Measurements from ENCODE around the gene NELL1.

Gene NELL1

GRCh38 chr11:21426931-21427330, 757.5 kb downstream of the NELL1 start:
- DNase-seq (ENCODE audit: low read depth), result no peak

- DNase-seq (ENCODE audit: low read depth), result no peak
These were observed 758.3 kb downstream of the NELL1 start for GRCh38 chr11:21427726-21428125.

- DNase-seq (ENCODE audit: low read depth), result no peak
These were observed 759.4 kb downstream of the NELL1 start for GRCh38 chr11:21428796-21429195.

DNA sequence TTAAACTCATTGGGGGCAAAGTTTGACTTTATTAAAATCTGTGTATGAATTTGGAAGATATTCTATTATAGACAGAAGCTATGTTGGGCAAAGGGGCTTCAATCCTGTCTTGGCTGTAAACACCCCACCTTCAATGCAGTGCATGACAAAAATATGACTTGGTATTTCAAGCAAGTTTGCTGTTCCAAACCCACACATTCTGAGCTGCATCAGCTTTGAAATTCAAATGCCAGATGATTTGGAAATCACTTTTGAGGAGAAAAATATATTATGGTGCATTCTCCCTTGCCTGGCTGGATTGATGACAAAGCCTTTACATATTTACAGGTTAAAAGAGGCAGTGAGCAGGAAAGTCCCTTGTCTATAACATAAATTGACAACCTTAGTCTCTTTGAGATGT, 760.0 kb downstream of the NELL1 start:
- no peak for DNase-seq (ENCODE audit: low read depth)

DNA sequence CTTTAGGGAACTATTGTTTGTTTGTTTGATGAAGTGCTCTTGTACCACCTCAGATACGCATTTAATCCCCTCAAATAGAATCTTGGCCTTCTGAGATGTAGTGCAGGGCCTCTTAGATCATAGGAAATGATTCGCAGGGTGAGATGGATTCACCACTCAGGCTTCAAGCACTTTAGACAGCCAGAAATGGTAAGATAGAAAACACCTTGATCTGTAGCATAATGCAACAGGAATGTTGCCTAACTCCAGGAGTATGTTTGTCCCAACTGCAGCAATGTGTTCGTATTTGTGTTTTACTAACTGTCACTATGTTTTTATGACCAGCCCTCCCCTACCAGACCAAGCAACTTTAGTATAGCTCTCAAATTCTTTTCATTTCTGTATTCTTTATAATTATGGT, 761.2 kb downstream of the NELL1 start:
- no peak for DNase-seq (ENCODE audit: low read depth)

DNA sequence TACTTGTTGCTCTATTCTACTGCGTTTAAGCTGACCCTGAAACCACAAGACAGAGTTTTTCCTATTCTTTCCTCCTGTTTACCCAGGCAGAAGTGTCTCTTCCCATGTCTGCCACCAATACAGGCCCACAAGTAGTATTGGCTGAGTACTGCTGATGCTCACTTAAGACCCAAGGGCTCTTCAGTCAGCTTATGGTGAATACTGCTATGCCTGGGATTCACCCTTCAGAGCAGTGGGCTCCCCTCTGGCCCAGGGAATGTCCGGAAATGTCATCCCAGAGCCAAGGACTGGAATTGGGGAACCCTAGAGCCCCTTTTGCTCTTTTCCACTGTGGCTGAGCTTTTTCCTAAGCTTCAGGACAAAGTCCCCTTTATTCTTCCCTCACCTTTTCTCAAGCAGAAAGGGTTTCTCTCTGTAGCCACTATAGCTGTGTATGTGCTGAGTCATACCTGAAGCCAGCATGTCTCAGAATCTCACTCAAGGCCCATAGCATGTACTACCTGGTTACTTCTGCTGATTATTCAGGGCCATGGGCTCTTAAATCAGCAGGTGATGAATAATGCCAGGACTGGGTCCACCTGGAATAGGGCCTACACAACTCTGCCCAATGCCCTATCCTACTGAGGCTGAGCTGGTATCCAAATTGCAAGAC, 777.7 kb downstream of the NELL1 start:
- no peak for DNase-seq (ENCODE audit: low read depth)

- DNase-seq (ENCODE audit: low read depth), result no peak
These were observed 778.5 kb downstream of the NELL1 start for GRCh38 chr11:21447871-21448270.

DNA sequence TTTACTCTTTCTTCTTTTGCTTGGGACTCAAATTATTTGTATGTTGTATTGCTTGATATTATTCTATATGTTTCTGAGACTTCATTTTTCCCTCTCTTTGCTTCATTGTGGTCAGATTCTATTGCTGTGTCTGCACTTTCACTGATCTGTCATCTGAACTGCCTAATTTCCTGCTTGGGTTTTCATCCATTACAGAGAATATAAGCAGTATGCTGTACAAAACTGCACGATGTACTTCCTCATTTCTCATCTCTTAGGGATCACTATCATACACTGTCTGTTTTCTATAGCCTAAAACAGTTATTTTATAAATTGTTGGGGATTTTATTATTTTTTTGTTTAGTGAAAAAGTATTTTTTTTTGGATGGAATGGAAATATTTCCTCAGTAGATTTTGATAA, 786.8 kb downstream of the NELL1 start:
- DNase-seq (ENCODE audit: low read depth), result no peak

DNA sequence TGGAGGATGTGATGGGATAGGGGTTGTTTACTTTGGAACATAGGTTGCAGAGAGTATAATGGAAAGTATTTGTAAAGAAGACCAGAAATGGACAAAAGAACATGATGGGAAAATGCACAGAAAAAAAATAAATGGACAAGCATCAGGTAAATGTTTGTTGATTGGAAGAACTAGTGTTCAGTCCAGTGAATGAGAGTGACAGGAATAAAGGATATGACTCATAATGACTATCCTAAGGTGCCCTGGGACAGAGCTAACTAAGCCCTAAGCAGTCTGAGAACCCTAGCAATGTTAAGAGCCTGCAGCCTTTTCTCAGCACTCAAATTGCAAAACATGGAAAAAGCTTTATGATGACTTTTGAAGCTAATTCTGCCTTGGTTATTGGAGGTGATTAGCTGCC, 790.7 kb downstream of the NELL1 start:
- no peak for DNase-seq (ENCODE audit: low read depth)

DNA sequence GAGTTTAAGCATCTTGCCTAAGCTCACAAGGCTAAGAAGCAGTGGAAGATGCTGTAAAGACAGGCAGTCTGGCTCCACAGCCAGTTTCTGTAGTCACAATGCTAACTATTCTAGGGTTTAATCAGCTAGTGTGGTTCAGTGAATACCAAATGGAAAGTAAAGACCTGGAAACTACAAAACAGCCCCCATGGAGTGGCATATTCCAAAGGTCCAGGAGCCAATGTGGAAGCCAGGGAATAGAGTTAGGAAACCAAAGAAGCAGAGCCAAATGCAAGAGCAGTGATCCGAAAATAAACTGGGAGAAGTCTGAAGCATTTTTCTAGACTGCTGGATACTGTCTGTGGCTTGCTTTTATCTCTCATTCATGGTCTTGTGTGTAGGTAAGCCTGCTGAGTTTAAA, 792.3 kb downstream of the NELL1 start:
- no peak for DNase-seq (ENCODE audit: low read depth)

DNA sequence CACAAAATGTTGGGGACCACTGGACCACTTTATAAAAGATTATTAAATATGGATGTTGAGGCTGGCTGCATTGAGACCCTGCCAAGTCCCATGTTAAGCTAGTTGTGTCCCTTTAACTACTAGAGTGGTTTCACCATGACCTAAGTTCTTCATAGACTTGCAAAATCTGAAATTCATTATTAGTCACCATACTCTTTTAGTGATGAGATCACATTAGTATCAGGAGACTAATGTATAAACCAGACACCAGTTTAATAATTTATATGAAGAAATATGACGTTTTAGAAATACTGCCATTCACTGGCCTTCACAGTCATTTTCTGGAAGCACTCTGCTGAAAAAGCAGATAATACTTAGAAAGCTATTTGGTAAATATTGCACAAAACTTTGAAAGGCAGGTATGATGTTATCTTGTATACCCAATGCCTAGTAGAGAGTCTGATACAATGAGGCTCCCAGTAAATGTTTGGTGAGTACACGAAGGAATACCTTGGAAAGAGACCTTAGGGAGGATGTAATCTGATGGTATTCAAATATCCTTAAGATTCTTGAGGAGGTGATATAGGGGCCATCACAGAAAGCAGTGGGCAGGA, 795.3 kb downstream of the NELL1 start:
- DNase-seq (ENCODE audit: low read depth), result no peak

DNA sequence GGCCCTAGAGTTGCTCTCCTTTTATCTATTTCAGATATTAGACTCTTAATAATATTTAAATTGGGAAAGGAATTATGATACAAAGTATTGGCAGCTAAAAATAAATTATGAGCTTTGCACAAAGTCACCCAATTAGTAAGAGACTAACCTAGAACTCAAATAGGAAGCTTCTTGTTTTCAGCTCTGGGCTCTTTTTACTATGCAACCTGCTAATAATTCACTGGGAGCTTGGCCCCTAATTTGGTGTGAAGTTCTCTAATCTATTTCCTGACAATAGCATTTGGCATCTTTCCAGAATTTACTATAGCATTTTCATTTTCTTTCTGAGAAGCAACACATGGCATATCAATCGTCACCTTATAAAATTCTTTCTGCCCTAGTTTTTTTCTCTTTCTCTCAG, 795.8 kb downstream of the NELL1 start:
- DNase-seq (ENCODE audit: low read depth), result no peak

DNA sequence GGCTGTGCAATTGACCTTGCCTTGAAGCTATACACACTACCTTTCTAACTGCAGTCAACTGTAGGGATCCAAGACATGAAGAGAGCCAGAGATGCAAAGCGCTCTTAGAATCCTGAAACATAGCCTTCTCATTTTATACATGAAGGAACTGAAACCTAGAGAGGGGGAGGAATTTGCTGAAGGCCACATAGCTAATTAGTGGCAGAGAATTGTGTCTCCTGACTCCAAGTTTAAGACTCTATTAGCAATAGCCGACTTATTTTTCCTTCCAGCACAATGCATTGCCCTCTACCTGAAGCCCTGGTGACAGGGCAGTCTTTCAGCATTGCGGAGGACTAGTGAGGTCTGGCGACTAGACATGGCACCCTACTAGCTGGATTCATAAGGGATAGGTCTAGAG, 796.5 kb downstream of the NELL1 start:
- no peak for DNase-seq (ENCODE audit: low read depth)

DNA sequence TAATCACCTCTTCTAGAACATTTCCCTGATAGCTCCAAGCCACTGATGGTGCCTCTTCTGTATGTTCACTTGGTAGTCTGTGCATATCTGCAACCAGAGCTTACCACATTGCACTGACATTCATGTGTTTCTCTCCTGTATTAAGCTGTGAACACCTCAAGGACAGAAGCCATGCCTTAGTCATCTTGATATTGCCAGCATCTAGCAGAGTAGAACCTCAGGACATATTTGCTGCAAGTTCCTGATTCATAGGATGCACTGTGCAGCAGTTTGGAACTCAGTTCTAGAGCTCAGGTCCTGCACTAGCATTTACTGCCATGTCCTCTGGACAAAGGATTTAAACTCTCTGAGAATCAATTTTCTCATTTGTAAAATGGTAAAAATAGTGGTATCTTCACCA, 801.1 kb downstream of the NELL1 start:
- no peak for DNase-seq (ENCODE audit: low read depth)

DNA sequence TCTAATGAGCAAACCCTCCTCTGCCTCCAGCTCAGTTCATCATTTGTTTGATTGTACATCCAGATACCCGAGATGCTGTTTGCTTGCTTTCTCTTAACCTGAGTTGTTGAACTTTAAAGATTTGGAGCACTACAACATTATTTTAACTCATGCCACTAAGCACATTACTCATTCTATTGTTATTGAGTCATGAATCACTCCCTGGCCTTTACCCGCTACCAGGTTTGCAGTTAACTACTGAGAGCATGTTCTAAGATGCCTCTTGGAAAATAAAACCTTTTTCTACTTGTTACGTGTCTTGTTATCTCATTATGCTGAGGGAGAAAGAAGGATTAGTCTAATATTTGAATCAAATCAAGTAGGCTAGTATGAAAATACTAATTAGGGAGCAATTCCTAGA, 802.9 kb downstream of the NELL1 start:
- no peak for DNase-seq (ENCODE audit: low read depth)

- no peak for DNase-seq (ENCODE audit: low read depth)
These were observed 805.1 kb downstream of the NELL1 start for GRCh38 chr11:21474529-21474928.

- DNase-seq (ENCODE audit: low read depth), result no peak
These were observed 805.9 kb downstream of the NELL1 start for GRCh38 chr11:21475276-21475675.

- DNase-seq (ENCODE audit: low read depth), result no peak
These were observed 807.2 kb downstream of the NELL1 start for GRCh38 chr11:21476588-21476987.

GRCh38 chr11:21480240-21480639, 810.9 kb downstream of the NELL1 start:
- DNase-seq (ENCODE audit: low read depth), result no peak

GRCh38 chr11:21481255-21481654, 811.9 kb downstream of the NELL1 start:
- DNase-seq (ENCODE audit: low read depth), result no peak

DNA sequence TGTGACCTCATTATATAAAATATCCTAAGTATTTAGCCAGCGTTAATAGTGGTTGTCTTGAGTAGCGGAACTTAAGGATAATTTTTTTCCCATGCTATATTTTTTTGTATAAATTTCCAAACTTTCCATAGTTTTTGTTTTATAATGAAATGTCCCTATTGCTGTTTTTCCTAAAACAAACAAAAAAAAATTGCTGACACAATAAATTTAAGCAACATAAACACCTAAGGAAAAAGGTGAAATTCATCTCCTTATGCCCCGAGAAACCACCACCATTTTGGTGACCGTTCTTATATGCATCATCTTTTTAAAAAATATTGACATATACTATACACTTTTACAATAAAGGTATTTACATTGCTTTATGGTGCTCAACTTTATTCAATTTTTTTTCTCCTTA, 814.7 kb downstream of the NELL1 start:
- no peak for DNase-seq (ENCODE audit: low read depth)

- DNase-seq (ENCODE audit: low read depth), result no peak
These were observed 815.6 kb downstream of the NELL1 start for GRCh38 chr11:21485006-21485405.

GRCh38 chr11:21485426-21485825, 816.0 kb downstream of the NELL1 start:
- DNase-seq (ENCODE audit: low read depth), result no peak

- no peak for DNase-seq (ENCODE audit: low read depth)
These were observed 820.2 kb downstream of the NELL1 start for GRCh38 chr11:21489416-21490115.

Measured in stromal cell of bone marrow (primary cell).